ENCODE results near the gene PGLYRP1. TPM values are rescaled to one million over a fixed set of nuclear protein-coding genes. Genes with fewer than 3 reads are reported as not detected.

PGLYRP1 gene
- total and polyA plus RNA-seq, 2 of the 13 experiments (the other 11 are each of a cell fraction or from before 2014, with no cell fraction given): not detected

GRCh38 chr19:46056536-46056935 is 33.7 kb upstream of the PGLYRP1 start:
- H3K27me3 ChIP-seq (ENCODE audit: control insufficient read depth in 1 of 2, insufficient read depth in 2 of 2, low read length in 2 of 2): no peaks in the 10 kb centered on the region
- peaks cover 11% of the 10 kb centered on the region for H3K9me3 ChIP-seq (ENCODE audit: low read length)
- ATAC-seq (no peak), FAIRE-seq (no peak), DNase-seq (ENCODE audit: low spot score) (peak; percentile 83)
- no peaks in the 10 kb centered on the region for H3K36me3 ChIP-seq (replicated peaks in 1 of 2; ENCODE audit: control insufficient read depth in 1 of 2, insufficient read depth in 2 of 2, low read length in 2 of 2)
- no peaks in the 10 kb centered on the region for H4K20me1 ChIP-seq (ENCODE audit: insufficient read depth, low read length)
- WGBS (ENCODE audit: low lambda C conversion rate): 13% methylated on average over 4 of the region's 4 CpGs
- peaks cover 20% of the 10 kb centered on the region for H3K4me1 ChIP-seq (ENCODE audit: insufficient read depth, low read length)
- H3K4me2 ChIP-seq (ENCODE audit: low read depth, low read length): peak overlapping the region; percentile 34; the same call in 1 of the 2 replicates
- TF ChIP-seq ARHGAP35 (CRISPR knock-in tag; IDR thresholded peaks at IDR 0.05; ENCODE audit: borderline replicate concordance) (no peak), ZNF552 (CRISPR knock-in tag; IDR thresholded peaks at IDR 0.05; ENCODE audit: borderline replicate concordance) (no peak), ZNF136 (CRISPR knock-in tag; IDR thresholded peaks at IDR 0.05; ENCODE audit: low read depth) (no peak), ATF7 (IDR thresholded peaks at IDR 0.05) (peak; percentile 81), ATF7 (CRISPR knock-in tag; IDR thresholded peaks at IDR 0.05) (no peak), ETV6 (CRISPR knock-in tag; conservative IDR thresholded peaks at IDR 0.05) (no peak), ZBTB1 (CRISPR knock-in tag; IDR thresholded peaks at IDR 0.05; ENCODE audit: borderline replicate concordance) (no peak), ZNF263 (CRISPR knock-in tag; IDR thresholded peaks at IDR 0.05) (peak; percentile 35; the same call in 1 of the 2 replicates), ZNF841 (CRISPR knock-in tag; IDR thresholded peaks at IDR 0.05; ENCODE audit: borderline replicate concordance) (no peak), HOXD1 (CRISPR knock-in tag; IDR thresholded peaks at IDR 0.05) (no peak), AGO1 (IDR thresholded peaks at IDR 0.05; ENCODE audit: low read depth, low read length, poor library complexity, severe bottlenecking) (no peak), JUN (CRISPR knock-in tag; IDR thresholded peaks at IDR 0.05) (no peak), ZNF207 (IDR thresholded peaks at IDR 0.05; ENCODE audit: borderline replicate concordance) (no peak), ZSCAN25 (CRISPR knock-in tag; IDR thresholded peaks at IDR 0.05) (no peak), MAF1 (CRISPR knock-in tag; IDR thresholded peaks at IDR 0.05; ENCODE audit: borderline replicate concordance) (no peak), HDAC1 (CRISPR knock-in tag; IDR thresholded peaks at IDR 0.05) (no peak), HMG20B (CRISPR knock-in tag; conservative IDR thresholded peaks at IDR 0.05) (no peak), RERE (CRISPR knock-in tag; IDR thresholded peaks at IDR 0.05; ENCODE audit: low read depth) (no peak), ZNF512B (CRISPR knock-in tag; IDR thresholded peaks at IDR 0.05; ENCODE audit: borderline replicate concordance) (no peak)
- no peak overlapping the region for H3K27ac ChIP-seq (ENCODE audit: extremely low read length, insufficient read depth, low read length)
- POLR2A ChIA-PET: no interaction called here
- in situ Hi-C loops (cut with HindIII; ENCODE audit: extremely low pct_ligation_motif_present, low pct_unique_long_range_greater_than_20kb): no loop called here
- intact Hi-C loops (cut with micrococcal nuclease; ENCODE audit: unreplicated experiment): no loop called here
- no peak overlapping the region for H3K9ac ChIP-seq (ENCODE audit: insufficient read depth, low read depth, low read length)
- BruUV-seq (replicated peaks): no TSS peak
- no peaks in the 10 kb centered on the region for H3K79me2 ChIP-seq (ENCODE audit: insufficient read depth, low read length)
- no peak overlapping the region for H2AFZ ChIP-seq (ENCODE audit: low read length)
- CTCF ChIA-PET (ENCODE audit: low intra/inter-chr PET ratio, low total read pairs): no interaction called here
- H3K4me3 ChIP-seq (replicated peaks in 1 of 3; ENCODE audit: insufficient read depth in 1 of 3, low read depth in 2 of 3, low read length in 3 of 3): no peak overlapping the region

Measured in HepG2 (cell line).